GM10847 (cell line): ENCODE measurements around the gene ENPP1.

Experiments used
- POLR2A ChIP-seq: IDR thresholded peaks from 2 replicates; pipeline ENCODE4 v1.6.1; 2011; ENCODE audit not compliant: insufficient read length; ENCODE audit errors: extremely low read depth

Gene ENPP1

GRCh38 chr6:131937703-131938631, 130.1 kb downstream of the ENPP1 start:
- TF ChIP-seq POLR2A: no peak
